HG03571 (cell line): Measurements from ENCODE around the gene HGS.

Experiments used
- ATAC-seq: cut with Tn5 transposase; IDR thresholded peaks from one replicate; pipeline ENCODE4 v1.9.1; 2021; ENCODE audit not compliant: unreplicated experiment

HGS gene

DNA sequence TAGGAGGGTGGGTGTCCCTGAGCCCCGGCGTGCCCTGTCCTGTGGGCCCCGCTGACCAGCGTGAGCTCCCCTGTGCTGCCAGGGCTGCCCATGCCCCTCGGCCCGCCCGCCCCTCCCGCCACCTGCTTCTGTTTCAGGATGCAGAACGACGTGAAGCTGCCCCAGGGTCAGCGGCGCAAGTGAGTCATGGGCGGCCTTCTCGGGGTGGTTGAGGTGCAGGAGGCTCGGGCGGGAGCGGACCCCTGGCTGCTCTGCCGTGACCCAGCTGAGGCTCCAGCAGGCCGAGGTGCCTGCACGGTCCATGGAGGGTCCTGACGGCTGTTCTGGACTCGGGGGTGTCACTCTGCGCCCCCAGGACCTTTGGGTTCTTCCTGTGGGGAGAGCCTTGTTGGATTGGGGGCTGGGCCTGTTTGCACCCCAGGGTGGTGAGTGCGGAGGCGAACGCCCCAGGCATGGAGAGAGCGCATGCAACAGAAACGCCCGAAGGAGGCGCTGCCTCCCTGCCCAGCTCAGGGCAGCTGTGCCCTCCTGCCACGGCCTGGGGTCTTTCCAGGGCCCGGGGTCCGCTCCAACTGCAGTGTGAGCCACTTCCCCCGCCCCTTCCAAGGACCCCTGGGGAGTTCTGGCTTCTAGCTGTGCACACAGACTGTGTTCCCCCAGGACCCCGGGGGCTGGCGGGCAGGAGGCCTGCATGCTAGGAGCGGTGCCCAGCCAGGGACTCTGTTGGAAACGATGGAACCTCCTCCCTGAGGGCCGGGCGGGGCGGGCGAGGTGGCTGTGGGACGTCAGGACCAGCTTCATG is 32.3 kb downstream of the HGS start:
- ATAC-seq, result no peak

DNA sequence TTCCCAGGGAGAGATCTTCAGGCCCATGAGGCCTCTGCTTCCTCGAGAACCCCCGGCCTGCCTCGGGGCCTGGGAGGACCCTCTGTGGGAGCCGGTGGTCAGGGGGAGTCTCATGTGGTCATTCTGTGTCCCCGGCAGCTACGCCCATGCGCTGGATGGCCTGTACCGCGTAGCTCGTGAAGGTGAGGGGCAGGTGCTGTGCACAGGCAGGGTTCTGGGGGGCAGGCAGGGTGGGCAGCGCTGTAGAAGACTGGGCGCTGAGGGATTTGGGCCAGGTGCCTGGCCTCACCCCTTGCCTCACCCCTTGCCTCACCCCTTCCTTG is 32.8 kb downstream of the HGS start:
- ATAC-seq, result no peak

DNA sequence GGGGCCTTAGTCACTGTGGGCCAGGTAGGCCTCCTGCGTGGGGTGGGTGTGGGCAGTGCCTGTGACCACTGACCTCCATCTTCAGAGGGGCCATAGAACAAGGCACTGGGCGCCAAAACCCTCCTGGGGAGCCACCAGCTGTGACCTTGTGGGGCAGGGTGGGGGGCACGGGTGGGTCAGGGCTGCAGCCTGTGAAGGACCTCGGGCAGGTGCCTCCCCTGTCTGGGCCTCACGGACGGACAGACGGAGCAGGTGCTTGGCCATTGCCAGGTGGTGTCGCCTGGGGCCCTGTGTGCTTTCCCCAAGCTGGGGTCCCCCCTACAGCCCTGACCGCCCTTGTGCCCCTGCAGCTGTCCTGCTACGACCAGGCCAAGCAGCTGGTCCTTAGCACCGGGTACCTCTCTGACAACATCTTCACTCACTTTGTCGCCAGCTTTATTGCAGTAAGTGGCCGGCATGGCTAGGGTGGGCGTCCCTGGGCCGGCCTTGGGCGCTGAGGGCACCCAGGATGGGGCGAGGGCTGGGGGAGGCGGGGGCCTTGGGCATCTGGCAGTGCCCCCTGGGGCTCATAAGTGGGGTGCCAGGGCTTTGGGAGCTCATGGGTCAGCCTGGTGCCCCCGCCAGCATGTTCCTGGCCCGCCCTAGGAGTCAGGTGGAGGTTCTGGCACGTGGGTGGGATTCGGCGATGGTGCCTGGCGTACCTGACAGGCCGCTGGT is 33.4 kb downstream of the HGS start:
- no peak for ATAC-seq

DNA sequence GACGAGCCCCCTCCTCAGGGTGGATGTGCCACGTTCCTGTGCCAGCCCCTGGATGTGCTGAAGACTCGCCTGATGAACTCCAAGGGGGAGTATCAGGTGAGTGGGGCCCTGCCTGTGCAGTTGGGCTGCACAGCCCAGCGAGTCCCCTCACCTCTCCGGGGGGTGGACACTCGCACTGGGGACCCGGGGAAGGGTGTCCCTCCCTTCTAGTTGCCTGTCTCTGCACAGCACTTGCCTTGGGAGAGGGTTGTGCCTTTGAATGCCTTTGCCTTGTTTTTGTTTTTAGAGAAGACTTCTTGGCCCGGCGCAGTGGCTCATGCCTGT is 33.9 kb downstream of the HGS start:
- ATAC-seq, result no peak

DNA sequence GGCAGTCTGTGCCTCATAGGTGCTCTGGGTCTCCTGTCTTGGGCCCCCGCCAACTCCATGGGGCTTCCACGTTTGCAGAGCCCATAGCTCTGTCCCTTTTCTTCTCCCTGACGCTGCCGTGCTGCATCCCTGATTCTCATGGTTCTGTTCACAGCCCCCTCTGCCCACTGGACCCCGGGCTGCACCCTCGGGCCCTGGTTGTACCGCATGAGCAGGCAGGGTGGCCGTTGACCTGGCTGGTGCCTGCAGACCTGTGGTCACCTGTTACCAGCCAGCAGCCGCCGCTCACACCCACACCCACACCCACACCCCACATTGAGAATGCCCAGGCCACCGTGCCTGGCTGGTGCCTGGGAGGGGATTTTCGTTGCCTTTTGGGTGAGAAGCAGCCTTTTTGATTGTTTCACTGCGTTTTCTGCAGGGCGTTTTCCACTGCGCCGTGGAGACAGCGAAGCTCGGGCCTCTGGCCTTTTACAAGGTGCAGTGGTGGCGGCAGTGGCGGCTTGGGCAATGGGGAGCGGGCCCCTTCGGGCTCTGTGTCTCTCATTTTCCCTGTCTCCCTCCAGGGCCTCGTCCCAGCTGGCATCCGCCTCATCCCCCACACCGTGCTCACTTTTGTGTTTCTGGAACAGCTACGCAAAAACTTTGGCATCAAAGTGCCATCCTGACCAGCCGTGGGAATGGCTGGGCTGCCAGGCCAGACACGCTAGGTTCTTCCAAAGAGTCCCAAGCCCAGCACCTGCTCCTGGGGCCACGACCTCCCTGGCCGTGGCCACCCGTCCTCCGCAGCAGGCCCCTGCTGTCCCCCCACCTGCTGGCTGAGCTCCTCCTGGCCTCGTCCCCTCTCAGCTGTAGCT is 35.8 kb downstream of the HGS start:
- no peak for ATAC-seq

DNA sequence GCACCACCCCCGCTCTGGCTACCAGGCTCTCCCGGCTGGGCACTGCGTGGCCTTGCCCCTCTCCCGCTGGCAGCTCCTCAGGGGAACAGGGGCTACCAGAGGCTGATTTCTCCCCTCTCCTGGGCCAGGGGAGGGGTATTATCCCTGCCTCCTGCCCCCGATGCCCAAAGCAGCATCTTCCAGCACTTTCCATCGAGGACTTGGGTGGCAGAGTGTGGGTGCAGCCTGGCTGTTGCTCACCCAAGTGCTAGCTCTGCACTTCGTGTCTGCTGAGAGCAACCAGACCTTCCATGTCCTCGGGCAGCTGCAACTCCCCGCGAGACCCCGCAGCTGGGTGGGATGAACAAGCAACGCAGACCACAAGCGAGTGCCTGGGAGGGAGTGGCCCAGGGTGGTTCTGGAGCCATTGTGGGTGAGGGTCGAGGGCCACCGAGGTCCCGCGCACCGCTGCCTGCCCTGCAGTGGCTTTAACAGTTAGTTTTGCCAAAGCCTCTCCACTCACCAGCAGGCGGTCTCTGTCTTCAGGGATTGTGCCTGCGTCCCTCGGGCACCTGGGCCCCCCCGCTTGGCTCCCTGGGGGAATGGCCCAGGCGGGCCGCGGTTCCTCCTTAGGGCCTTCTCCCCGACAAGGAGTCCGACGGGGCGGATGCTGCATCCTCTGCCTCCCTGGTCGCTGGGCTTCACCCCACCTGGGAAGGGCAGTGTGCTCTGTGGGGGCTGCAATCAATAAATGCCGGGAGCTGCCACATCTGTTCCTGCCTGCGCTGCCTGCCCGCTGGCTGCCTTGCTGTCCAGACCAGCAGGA is 36.7 kb downstream of the HGS start:
- no peak for ATAC-seq

DNA sequence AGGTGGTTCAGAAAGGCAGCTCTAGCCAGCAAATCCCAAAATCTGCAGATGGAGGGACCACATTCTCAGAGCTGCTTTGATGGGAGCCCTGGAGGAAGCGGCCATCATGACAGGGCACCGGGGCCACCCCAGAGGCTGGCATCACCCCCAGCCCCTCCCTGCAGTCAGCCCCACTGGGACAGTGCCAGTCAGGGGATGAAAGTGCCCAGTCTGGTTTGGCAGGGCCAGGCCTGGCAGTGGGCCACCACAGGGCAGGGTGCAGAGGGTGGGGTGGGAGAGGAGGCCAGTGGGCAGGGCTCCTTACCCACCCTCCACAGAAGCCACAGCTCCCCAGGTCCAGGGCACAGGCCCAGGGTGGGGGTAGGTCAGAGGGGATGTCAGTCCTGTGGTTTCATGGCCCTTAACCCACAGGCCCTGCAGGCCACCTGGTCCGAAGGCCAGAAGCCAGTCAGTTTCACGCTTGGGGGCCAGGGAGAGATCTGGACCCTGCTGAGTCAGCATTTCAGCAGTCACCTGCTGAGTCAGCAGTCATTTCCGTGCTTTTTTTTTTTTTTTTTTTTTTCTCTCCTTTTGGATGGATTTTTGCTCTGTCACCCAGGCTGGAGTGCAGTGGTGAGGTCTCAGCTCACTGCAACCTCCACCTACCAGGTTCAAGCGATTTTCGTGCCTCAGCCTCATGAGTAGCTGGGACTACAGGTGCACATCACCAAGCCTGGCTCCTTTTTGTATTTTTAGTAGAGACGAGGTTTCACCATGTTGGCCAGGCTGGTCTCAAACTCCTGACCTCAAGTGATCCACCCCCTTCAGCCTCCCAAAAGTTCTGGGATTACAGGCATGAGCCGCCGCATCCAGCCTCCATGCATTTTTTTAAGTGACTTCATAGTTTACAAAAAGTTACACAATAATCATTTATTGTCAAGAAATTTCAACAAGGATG is 38.6 kb downstream of the HGS start:
- no peak for ATAC-seq

DNA sequence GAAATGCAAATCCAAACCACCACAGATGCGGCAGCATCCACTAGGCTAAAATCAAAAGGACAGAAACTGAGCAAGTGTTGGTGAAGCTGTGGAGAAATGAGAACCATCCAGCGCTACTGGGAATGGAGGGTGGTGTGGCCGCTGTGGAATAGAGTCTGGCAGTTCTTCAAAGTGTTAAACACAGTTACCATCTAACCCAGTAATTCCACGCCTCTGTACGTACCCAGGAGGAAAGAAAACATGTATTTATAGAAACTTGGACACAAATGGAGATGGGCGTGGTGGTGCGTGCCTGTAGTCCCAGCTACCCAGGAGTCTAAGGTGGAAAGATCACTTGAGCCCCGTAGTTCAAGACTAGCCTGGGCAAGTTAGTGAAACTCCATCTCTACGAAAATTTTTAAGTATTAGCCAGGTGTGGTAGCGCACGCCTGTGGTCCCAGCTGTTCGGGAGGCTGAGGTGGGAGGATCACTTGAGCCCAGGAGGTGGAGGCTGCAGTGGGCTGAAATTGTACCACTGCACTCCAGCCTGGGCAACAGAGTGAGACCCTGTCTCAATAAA is 39.9 kb downstream of the HGS start:
- no peak for ATAC-seq

DNA sequence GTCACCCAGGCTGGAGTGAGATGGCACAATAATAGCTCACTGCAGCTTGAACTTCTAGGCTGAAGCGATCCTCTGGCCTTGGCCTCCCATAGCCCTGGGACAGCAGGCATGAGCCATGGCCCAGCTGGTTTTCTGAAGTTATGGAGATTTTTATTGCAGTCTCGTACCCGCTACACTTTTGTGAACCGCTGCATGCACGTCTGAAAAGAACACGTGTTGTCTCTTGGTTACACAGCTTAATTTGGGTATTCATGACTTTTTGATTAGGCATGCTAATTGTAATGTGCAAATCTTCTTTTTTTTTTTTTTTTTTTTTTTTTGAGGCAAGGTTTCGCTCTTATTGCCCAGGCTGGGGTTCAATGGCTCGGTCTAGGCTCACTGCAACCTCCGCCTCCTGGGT is 41.6 kb downstream of the HGS start:
- ATAC-seq, result no peak

DNA sequence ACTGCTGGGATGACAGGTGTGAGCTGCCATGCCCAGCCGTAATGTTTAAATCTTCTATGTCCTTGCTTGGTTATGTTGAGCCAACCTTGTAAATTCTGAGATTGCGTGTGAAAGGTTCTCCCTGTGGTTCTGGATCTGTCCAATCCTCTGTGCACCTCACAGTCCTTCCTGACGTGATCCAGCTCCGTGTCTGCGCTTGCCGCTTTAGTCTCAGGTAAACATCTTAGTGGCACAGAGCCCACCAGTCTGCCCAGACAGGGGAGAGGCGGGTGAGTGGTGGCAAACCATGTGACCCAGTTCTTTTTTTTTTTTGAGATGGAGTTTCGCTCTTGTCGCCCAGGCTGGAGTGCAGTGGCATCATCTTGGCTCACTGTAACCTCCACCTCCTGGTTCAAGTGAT is 42.2 kb downstream of the HGS start:
- ATAC-seq, result no peak

DNA sequence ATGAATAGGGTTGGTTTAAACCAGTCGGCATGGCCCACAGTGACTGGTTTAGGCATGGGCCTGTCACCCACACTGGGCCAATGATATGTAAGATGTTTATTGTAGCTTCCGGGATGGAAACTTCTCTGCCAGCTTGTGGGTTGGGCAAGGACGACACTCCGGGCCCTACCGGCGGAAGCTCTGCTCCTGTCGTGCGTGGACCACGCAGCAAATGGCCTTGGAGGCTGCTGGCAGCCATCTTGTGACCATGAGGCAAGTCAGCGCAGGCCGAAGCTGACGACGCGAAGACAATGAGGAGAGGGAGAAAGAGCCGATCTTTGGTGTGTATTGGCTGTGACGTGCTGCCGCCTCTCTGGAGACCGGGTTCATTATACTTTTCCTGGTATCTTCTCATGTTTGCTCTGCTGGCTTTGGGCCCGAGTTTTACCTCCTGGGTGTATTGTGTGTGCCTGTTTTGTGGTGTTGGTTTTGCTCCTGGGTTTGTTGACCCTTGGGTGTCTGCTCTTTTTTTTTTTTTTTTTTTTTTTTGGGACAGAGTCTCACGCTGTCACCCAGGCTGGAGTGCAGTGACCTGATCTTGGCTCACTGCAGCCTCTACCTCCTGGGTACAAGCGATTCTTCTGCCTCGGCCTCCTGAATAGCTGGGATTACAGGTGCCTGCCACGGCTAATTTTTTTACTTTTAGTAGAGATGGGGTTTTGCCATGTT is 43.7 kb downstream of the HGS start:
- no peak for ATAC-seq

DNA sequence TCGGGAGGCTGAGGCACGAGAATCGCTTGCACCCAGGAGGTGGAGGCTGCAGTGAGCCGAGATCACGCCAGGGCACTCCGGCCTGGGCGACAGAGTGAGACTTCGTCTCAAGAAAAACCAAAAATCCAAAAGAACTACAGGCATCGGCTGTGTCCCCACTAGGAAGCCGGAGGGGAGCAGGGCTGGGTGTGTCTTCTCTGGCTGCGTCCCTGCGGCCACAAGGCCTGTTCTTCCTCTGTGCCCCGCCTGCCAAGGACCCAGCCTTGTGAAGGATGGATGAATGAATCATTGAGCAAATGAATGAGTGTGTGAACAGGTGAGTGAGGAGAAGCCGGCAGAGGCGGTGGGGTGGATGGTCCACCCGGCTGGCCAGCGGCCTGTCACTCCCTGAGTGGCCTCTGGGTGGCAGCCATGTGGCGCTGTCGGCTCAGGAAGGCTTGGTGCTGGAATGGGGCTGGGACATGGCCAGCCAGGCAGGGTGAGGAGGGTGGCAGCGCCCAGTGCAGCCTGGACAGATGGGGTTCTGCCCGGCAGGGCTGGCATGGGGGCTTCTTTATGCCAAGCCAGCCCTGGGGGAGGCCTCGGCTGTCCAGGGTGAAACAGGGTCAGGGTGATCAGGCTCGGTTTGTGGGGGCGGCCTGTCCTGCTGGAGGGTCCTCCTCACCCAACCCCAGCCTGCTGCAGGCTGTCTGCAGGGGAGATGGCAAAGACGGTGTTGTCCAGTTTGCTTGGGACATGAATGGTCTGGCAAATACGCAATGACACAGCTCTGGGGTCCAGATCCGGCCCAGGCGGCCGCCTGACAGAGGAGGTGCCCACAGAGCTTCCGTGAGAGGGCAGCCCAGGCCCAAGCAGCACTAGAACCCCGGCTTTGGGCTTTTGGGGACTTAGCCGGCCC is 49.9 kb downstream of the HGS start:
- ATAC-seq, result no peak

DNA sequence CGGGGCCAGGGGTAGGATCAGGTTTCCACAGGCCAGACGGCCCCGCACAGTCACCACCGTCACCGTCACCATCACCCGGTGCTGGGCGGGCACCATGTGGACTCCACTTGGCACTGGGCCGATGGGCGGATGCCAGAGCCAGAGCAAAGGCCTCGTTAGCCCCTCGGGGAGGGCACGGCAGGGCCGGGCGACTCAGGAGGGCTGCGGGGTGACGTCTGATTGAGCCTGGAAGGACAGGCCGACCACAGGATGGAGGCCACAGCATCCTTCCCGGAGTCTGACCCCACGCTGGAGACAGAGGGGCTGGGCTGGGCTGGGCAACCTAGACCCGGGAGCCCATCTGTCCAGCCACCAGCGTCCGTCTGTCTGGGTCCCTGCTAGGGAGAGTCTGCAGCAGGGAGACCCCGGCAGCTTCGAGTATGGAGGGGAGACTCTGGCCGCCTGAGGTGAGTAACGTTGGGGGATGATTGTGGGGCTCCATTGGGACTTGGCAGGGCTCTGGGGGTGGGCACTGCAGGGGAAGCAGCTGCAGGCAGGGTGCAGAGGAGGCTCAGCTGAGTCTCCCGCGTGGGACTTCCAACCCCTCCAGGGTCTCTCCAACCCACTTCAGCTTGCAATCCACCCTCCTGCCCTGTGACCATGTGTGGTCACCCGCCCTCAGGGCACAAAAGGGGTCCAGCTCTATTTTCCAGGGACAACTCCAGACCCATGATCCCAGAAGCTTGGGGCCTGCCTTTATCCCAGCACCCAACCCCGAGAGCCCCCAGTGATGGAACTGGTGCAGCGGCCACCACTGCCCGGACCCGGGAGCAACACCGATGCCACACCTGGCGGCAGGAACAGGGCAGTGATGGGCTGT is 50.8 kb downstream of the HGS start:
- ATAC-seq, result no peak

DNA sequence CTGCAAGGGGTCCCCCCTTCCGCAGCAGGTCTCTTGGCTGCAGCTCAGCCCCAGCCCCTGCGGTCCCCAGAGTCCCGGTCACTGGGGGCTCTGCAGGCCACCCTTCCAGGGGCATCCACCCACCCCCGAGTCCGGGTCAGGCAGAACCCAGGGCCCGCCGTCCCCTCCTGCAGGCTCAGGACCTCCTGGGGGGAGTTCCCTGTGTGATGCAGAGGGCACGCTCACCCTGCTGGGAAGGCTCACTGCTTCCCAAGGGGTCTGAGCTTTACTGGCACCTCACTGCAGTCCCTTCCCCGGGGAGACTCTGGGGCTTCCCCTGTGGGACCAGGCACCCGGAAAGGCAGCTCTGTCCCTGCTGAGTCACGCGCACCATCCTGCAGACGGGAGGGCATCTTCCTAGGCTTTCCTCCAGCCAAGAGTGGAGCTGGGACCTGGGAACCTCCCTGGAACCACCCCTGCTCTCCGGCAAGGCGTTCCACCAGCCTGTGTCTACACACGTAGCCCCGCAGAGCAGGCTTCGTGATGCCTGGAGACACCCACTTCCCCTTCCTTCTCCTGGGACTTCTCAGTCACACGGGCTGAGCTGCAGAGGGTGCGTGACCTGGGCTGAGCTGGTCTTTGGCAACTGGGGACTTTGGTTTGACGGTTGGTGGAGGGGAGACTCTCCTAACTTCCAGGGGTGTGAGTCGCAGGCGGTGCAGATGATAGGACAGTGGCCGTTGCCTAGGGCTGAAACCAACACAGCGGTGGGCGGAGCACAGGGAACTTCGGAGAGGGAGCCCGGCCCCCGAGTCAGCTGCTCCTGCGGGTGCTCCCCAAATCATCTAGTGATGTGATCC is 51.7 kb downstream of the HGS start:
- ATAC-seq, result no peak

DNA sequence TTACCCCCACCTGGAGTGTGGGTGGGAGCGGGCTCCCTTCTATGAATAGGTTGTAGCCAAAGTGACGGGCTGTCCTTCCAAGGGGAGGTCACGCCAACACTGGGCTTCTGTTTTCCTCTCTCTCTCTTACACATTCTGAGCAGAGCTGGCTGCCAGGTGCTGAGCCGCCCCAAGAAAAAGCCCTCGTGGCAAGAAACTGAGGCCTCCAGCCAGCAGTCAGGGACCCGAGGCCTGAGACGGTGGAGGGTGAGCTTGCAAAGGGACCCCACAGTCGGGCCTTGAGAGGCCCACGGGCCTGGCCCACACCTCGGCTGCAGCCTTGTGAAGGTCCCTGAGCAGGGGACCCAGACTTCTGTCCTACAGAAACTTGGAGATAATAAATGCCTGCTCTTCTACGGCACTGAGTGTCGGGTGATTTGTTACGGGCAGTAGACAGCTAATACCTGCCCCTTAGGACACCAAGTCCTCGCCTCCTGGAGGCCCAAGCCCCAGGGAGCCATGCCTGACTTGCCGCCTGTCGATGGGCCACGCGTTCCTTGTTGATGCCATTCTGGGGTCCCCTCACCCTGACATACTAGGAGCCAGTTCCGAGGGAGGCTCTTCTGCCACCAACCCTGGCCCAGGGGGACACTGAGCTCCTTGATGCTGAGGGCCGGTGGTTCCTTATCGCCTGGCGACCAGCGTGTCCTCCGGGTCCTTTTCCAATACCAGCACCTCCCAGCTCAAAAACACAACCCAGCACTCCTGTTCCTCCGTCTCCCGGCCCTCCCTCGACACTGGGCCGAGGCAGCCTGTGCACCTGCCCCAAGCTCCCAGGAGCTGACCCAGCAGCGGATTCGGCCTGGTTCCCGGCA is 54.4 kb downstream of the HGS start:
- no peak for ATAC-seq
